HG03565 (cell line): ENCODE results near the gene CSNK1G2.

Source experiments
- ATAC-seq: cut with Tn5 transposase; IDR thresholded peaks from one replicate; pipeline ENCODE4 v1.9.1; 2021; ENCODE audit warnings: mild to moderate bottlenecking, moderate library complexity; ENCODE audit not compliant: unreplicated experiment

Gene CSNK1G2

DNA sequence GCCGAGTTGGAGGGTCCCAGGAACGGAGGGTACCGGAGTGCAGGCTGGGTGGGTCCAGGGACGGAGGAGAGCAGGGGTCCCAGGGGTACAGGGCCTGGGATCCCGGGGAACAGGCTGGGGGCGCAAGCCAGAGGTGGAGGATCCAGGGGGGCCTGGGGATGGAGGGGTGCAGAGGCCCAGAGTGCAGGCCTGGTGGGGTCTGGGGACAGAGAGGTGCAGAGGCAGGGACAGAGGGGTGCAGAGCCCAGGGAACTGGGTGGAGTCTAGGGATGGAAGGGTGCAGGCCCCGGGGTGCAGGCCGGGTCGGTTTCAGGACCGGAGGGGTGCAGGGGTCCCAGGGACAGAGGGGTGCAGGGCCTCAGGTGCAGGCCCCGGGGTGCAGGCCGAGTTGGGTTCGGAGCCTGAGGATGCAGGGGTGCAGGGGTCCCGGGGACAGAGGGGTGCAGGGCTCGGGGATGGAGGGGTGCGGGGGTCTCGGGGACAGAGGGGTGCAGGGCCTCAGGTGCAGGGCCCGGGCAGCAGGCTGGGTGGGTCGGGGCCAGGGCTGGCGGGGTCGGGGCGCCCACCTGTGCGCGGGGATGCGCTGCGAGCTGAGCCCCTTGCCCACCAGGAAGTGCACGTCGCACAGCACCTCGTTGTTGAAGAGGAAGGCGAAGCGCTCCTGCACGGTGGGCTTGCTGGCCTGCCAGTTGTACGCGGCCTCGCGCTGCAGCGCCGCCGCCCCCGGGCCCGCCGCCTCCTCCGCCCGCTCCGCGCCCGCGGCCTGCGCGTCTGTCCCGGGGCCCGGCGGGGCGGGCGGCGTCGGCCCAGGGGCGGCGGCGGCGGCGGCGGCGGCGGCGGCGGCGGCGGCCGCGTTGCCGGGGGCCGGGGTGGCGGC lies 74.0 kb downstream of the CSNK1G2 start:
- no peak for ATAC-seq

- no peak for ATAC-seq
Measured at GRCh38 chr19:2015608-2015950, 74.6 kb downstream of the CSNK1G2 start, which contains the start of gene BTBD2. TSS of gene BTBD2 (minus strand) at chr19:2015714. CDS start at chr19:2015703, 11 bp downstream.

GRCh38 chr19:2016041-2016807 lies 75.3 kb downstream of the CSNK1G2 start:
- ATAC-seq: no peak

GRCh38 chr19:2018752-2019151 lies 77.8 kb downstream of the CSNK1G2 start:
- no peak for ATAC-seq

- ATAC-seq: no peak
Measured at GRCh38 chr19:2021453-2022140, 80.6 kb downstream of the CSNK1G2 start.

GRCh38 chr19:2022289-2022688 lies 81.3 kb downstream of the CSNK1G2 start:
- no peak for ATAC-seq

- ATAC-seq: no peak
Measured at GRCh38 chr19:2026770-2027169, 85.8 kb downstream of the CSNK1G2 start.

DNA sequence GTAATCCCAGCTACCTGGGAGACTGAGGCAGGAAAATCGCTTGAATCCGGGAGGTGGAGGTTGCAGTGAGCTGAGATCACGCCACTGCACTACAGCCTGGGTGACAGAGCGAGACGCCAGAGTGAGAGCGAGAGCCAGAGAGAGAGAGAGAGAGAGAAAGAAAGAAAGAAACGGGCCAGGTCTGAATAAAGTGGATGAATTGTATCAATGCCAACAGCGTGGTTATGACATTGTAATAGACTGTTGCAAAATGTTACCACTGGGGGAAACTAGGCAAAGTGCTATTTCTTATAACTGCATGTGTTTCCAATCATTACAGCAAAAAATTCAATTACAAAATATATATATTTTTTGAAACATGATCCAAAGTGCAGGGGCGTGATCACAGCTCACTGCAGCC lies 86.4 kb downstream of the CSNK1G2 start:
- ATAC-seq: no peak
